Astrocyte of the spinal cord (primary cell): Measurements from ENCODE around the gene GRHL1.
A peak's percentile ranks its signal among the peaks of the same experiment; 100 is the strongest.
"Not testable (repeated sequence)": the region's sequence is repeated elsewhere in the genome, so short reads cannot be mapped to it uniquely, and the experiment has no call there.

ENCODE experiments used
- DNase-seq: peaks from one replicate; pipeline ENCODE4 v3.0.0; 2011; ENCODE audit warnings: low read depth, low spot score
- H3K4me3 ChIP-seq: 2 replicates; pipeline ENCODE4 v1.5.1; 2011; ENCODE audit warnings: low read depth, mild to moderate bottlenecking, low read length, moderate library complexity
- CTCF ChIP-seq: IDR thresholded peaks from 2 replicates; pipeline ENCODE4 v1.5.1; 2012; ENCODE audit warnings: low read depth, mild to moderate bottlenecking, low read length, inconsistent platforms
- in situ Hi-C: cut with HindIII; loops from 2 replicates; pipeline ENCODE4 v1.10.0; 2017; ENCODE audit warnings: low sequenced_read_pairs

GRHL1 gene

GRCh38 chr2:10009811-10010781 lies 58.6 kb downstream of the GRHL1 start:
- no peak for TF ChIP-seq CTCF
- H3K4me3 ChIP-seq: no peak overlapping the region
- DNase-seq: peak; percentile 5
- in situ Hi-C loops: no loop called here

- H3K4me3 ChIP-seq, in situ Hi-C loops, DNase-seq: not testable (repeated sequence)
Observed at GRCh38 chr2:10010861-10011605, 59.5 kb downstream of the GRHL1 start.

DNA sequence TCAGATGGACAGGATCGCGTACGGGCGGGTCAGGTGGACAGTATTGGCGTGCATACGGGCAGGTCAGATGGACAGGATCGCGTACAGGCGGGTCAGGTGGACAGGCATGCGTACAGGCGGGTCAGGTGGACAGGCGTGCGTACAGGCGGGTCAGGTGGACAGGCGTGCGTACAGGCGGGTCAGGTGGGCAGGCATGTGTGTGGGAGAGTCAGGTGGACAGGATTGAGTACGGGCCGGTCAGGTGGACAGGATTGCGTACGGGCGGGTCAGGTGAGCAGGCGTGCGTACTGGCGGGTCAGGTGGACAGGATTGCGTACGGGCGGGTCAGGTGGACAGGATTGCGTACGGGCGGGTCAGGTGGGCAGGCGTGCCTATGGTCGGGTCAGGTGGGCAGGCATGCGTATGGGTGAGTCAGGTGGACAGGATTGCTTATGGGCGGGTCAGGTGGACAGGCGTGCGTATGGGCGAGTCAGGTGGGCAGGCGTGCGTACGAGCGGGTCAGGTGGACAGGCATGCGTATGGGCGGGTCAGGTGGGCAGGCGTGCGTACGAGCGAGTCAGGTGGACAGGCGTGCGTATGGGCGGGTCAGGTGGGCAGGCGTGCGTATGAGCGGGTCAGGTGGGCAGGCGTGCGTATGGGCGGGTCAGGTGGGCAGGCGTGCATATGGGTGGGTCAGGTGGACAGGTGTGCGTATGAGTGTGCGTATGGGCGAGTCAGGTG lies 60.3 kb downstream of the GRHL1 start:
- in situ Hi-C loops, H3K4me3 ChIP-seq, DNase-seq: not testable (repeated sequence)

GRCh38 chr2:10012366-10012962 lies 61.0 kb downstream of the GRHL1 start:
- in situ Hi-C loops, H3K4me3 ChIP-seq, DNase-seq: not testable (repeated sequence)

DNA sequence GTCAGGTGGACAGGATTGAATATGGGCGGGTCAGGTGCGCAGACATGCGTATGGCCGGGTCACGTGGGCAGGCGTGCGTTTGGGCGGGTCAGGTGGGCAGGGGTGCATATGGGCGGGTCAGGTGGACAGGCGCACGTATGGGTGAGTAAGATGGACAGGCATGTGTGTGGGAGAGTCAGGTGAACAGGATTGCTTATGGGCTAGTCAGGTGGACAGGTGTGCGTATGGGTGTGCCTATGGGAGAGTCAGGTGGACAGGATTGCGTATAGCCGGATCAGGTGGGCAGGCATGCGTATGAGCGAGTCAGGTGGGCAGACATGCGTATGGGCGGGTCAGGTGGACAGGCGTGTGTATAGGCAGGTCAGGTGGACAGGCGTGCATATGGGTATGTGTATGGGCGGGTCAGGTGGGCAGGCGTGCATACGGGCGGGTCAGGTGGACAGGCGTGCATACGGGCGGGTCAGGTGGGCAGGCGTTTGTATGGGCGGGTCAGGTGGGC lies 61.5 kb downstream of the GRHL1 start:
- no peak overlapping the region for H3K4me3 ChIP-seq
- DNase-seq: no peak
- no peak for TF ChIP-seq CTCF
- in situ Hi-C loops: no loop called here

DNA sequence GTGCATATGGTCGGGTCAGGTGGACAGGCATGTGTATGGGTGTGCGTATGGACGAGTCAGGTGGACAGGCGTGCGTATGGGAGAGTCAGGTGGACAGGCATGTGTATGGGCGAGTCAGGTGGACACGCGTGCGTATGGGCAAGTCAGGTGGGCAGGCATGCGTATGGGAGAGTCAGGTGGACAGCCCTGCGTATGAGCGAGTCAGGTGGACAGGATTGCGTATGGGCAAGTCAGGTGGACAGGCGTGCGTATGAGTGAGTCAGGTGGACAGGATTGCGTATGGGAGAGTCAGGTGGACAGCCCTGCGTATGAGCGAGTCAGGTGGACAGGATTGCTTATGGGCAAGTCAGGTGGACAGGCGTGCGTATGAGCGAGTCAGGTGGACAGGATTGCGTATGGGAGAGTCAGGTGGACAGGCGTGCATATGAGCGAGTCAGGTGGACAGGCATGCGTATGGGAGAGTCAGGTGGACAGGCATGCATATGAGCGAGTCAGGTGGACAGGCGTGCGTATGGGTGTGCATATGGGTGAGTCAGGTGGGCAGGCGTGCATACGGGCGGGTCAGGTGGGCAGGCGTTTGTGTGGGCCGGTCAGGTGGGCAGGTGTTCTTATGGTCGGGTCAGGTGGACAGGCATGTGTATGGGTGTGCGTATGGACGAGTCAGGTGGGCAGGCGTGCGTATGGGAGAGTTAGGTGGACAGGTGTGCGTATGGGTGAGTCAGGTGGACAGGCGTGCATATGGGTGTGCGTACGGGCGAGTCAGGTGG lies 62.3 kb downstream of the GRHL1 start:
- H3K4me3 ChIP-seq, in situ Hi-C loops: not testable (repeated sequence)

GRCh38 chr2:10014418-10015190 lies 63.1 kb downstream of the GRHL1 start:
- no peak overlapping the region for H3K4me3 ChIP-seq
- in situ Hi-C loops: no loop called here
- no peak for TF ChIP-seq CTCF
- DNase-seq: no peak

More for the DNA sequence above, 62.3 kb downstream of the GRHL1 start:
- DNase-seq: not testable (repeated sequence)

DNA sequence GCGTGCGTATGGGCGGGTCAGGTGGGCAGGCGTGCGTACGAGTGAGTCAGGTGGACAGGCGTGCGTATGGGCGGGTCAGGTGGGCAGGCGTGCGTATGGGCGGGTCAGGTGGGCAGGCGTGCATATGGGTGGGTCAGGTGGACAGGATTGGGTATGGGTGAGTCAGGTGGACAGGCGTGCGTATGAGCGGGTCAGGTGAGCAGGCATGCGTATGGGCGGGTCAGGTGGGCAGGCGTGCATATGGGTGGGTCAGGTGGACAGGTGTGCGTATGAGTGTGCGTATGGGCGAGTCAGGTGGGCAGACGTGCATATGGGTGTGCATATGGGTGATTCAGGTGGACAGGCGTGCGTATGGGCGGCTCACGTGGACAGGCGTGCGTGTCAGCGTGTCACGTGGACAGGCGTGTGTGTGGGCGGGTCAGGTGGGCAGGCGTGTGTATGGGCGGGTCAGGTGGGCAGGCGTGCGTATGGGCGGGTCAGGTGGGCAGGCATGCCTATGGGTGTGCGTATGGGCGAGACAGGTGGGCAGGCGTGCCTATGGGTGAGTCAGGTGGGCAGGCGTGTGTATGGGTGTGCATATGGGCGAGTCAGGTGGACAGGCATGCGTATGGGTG lies 64.0 kb downstream of the GRHL1 start:
- in situ Hi-C loops, H3K4me3 ChIP-seq, DNase-seq: not testable (repeated sequence)
